NB4 (cell line): ENCODE results near the gene CRISPLD2.
A peak's percentile ranks its signal among the peaks of the same experiment; 100 is the strongest.

Experiments
- DNase-seq: peaks from one replicate; pipeline ENCODE4 v3.0.0; 2010; ENCODE audit warnings: low read depth
- H3K4me3 ChIP-seq: one replicate; pipeline ENCODE4 v1.5.1; 2011; ENCODE audit warnings: mild to moderate bottlenecking, low read depth, low read length, moderate library complexity
- CTCF ChIP-seq: IDR thresholded peaks from one replicate; pipeline ENCODE4 v1.5.1; 2012; ENCODE audit warnings: low read depth, low read length
- MAX ChIP-seq: IDR thresholded peaks from 2 replicates; pipeline ENCODE4 v1.6.1; 2011; ENCODE audit warnings: low read depth, low read length
- MYC ChIP-seq: IDR thresholded peaks from 2 replicates; pipeline ENCODE4 v1.6.1; 2011; ENCODE audit warnings: low read depth, low read length
- POLR2A ChIP-seq: IDR thresholded peaks from 2 replicates; pipeline ENCODE4 v1.6.1; 2011; ENCODE audit warnings: mild to moderate bottlenecking; ENCODE audit not compliant: insufficient read length; ENCODE audit errors: extremely low read depth

CRISPLD2 gene

GRCh38 chr16:84950906-84951305 is 131.1 kb downstream of the CRISPLD2 start:
- TF ChIP-seq MYC: no peak
- TF ChIP-seq POLR2A: no peak
- TF ChIP-seq CTCF: peak; percentile 63
- H3K4me3 ChIP-seq: no peak overlapping the region
- peak; percentile 65 for DNase-seq

- H3K4me3 ChIP-seq: no peak overlapping the region
- DNase-seq: peak; percentile 86
- TF ChIP-seq POLR2A (no peak), CTCF (peak; percentile 92), MAX (0 out of 2 replicates have a peak, but pooled peaks have one; percentile 26), MYC (no peak)
Observed at GRCh38 chr16:84952335-84953189, 132.8 kb downstream of the CRISPLD2 start.

GRCh38 chr16:84953190-84953746 is 133.5 kb downstream of the CRISPLD2 start:
- no peak for TF ChIP-seq POLR2A
- TF ChIP-seq MYC: no peak
- no peak for TF ChIP-seq MAX
- TF ChIP-seq CTCF: no peak
- no peak overlapping the region for H3K4me3 ChIP-seq
- DNase-seq: peak; percentile 46

- no peak overlapping the region for H3K4me3 ChIP-seq
- DNase-seq: no peak
- no peak for TF ChIP-seq MYC
Observed at GRCh38 chr16:84955427-84955826, 135.6 kb downstream of the CRISPLD2 start.

- DNase-seq: no peak
- TF ChIP-seq CTCF: no peak
- TF ChIP-seq MAX: no peak
- no peak for TF ChIP-seq POLR2A
- no peak for TF ChIP-seq MYC
- H3K4me3 ChIP-seq: no peak overlapping the region
Observed at GRCh38 chr16:84957192-84957591, 137.4 kb downstream of the CRISPLD2 start.

GRCh38 chr16:84957792-84958191 is 138.0 kb downstream of the CRISPLD2 start:
- no peak overlapping the region for H3K4me3 ChIP-seq
- no peak for DNase-seq
- no peak for TF ChIP-seq CTCF
- TF ChIP-seq MAX: no peak
- TF ChIP-seq POLR2A: no peak
- TF ChIP-seq MYC: no peak
